K562 (cell line): ENCODE results near the gene BAHD1. TPM values are rescaled to one million over a fixed set of nuclear protein-coding genes. Genes with fewer than 3 reads are reported as not detected.

Experiments
- CTCF ChIP-seq, 3 experiments: IDR thresholded peaks in 2 of 3; conservative IDR thresholded peaks in 1 of 3; 2 replicates each; pipeline ENCODE4 v1.5.1; 2011 to 2012; ENCODE audit warnings: low read length in 3 of 3, mild to moderate bottlenecking in 3 of 3, control low read depth in 2 of 3, improper control_type of control experiment in 1 of 3, inconsistent platforms in 1 of 3, low read depth in 1 of 3, mixed read lengths in 1 of 3, moderate library complexity in 1 of 3; ENCODE audit not compliant: insufficient read depth in 2 of 3
- E2F8 ChIP-seq: fragments of 450-650 bp; IDR thresholded peaks from 2 replicates; pipeline ENCODE4 v1.7.1; 2018; ENCODE audit warnings: mild to moderate bottlenecking, low read depth; ENCODE audit not compliant: partially characterized antibody
- FOS ChIP-seq: IDR thresholded peaks from 3 replicates; pipeline ENCODE4 v1.6.1; 2011; ENCODE audit not compliant: insufficient read length; ENCODE audit errors: extremely low read depth
- GATAD2B ChIP-seq: fragments of 450-650 bp; IDR thresholded peaks from 2 replicates; pipeline ENCODE4 v1.6.1; 2017; ENCODE audit warnings: mild to moderate bottlenecking, borderline replicate concordance
- HEY1 ChIP-seq: fragments of 250-450 bp; sonication (Bioruptor Pico); IDR thresholded peaks from 2 replicates; pipeline ENCODE4 v1.5.0; 2020; ENCODE audit warnings: mild to moderate bottlenecking, moderate library complexity, borderline replicate concordance
- HMGN3 ChIP-seq: IDR thresholded peaks from 2 replicates; pipeline ENCODE4 v1.6.1; 2011; ENCODE audit warnings: borderline replicate concordance, low read depth, mild to moderate bottlenecking, mixed read lengths, low read length; ENCODE audit not compliant: insufficient read length; ENCODE audit errors: extremely low read depth
- NRF1 ChIP-seq, 2 experiments: fragments of 450-650 bp; IDR thresholded peaks in 1 of 2; conservative IDR thresholded peaks in 1 of 2; 2 replicates each; pipeline ENCODE4 v1.6.1; 2014; ENCODE audit warnings: mild to moderate bottlenecking in 2 of 2
- POLR2G ChIP-seq: fragments of 200-400 bp; formaldehyde crosslinking; IDR thresholded peaks from 2 replicates; pipeline ENCODE4 v1.6.1; 2017; ENCODE audit warnings: low read depth, mild to moderate bottlenecking, antibody characterized with exemption, low read length, moderate library complexity
- SMARCA5 ChIP-seq: fragments of 450-650 bp; IDR thresholded peaks from 2 replicates; pipeline ENCODE4 v1.6.1; 2016
- STAT5A ChIP-seq: IDR thresholded peaks from 2 replicates; pipeline ENCODE4 v1.6.1; 2012; ENCODE audit warnings: low read length, inconsistent platforms, borderline replicate concordance
- TAF1 ChIP-seq: IDR thresholded peaks from 2 replicates; pipeline ENCODE4 v1.6.1; 2011; ENCODE audit warnings: mild to moderate bottlenecking, low read length, moderate library complexity; ENCODE audit not compliant: insufficient read depth, control insufficient read depth, severe bottlenecking; ENCODE audit errors: extremely low read depth
- TAL1 ChIP-seq: fragments of 450-650 bp; IDR thresholded peaks from 2 replicates; pipeline ENCODE4 v1.6.1; 2016; ENCODE audit warnings: mild to moderate bottlenecking
- TRIM25 ChIP-seq: fragments of 450-650 bp; IDR thresholded peaks from 2 replicates; pipeline ENCODE4 v1.7.0; 2016; ENCODE audit warnings: borderline replicate concordance
- VEZF1 ChIP-seq: fragments of 200-800 bp; sonication (Bioruptor generic); IDR thresholded peaks from 2 replicates; pipeline ENCODE4 v1.6.1; 2017; ENCODE audit warnings: missing genetic modification characterization, missing compliant biosample characterization
- ZFX ChIP-seq: sonication (generic); formaldehyde crosslinking; IDR thresholded peaks from 2 replicates; pipeline ENCODE4 v1.8.0; 2022; ENCODE audit warnings: mild to moderate bottlenecking, missing genetic modification reagents, moderate library complexity
- ZNF3 ChIP-seq: fragments of 250-450 bp; sonication (Bioruptor Pico); IDR thresholded peaks from 2 replicates; pipeline ENCODE4 v1.5.0; 2021; ENCODE audit warnings: mild to moderate bottlenecking, moderate library complexity
- ZNF354B ChIP-seq: fragments of 250-450 bp; sonication (Bioruptor Pico); IDR thresholded peaks from 2 replicates; pipeline ENCODE4 v1.4.0; 2020
- polyA plus RNA-seq, 8 experiments: library from polyadenylated mRNA; depleted of rRNA in 4 of 8; stranded (reverse) in 5 of 8; unstranded in 3 of 8; fragments of >200 nt; fragmentation: Nextera tagmentation in 2 of 8; fragmentation: Illumina TruSeq in 1 of 8; extraction: Ambion mirVana in 2 of 8; extraction: Trizol in 1 of 8; gene quantifications; 2 replicates each; pipeline versions ENCODE4 v1.2.1 to v1.2.3, GENCODE V29; 2011 to 2014; ENCODE audit warnings: inconsistent platforms in 1 of 8, missing spikeins in 1 of 8
- total RNA-seq, 7 experiments: library from RNA; depleted of rRNA in 6 of 7; stranded (reverse); fragments of >200 nt in 6 of 7; fragmentation: Illumina TruSeq in 2 of 7; extraction: Trizol in 2 of 7; gene quantifications; 2 replicates each; pipeline versions ENCODE4 v1.2.1 to v1.2.3, GENCODE V29; 2011 to 2021; ENCODE audit warnings: low replicate concordance in 1 of 7

BAHD1 gene
- total and polyA plus RNA-seq, 9 of the 15 experiments (the other 6 are each of a cell fraction or from before 2014, with no cell fraction given) = 0.55 to 38.5 (median 11.5) TPM

- peak; percentile 39 for TF ChIP-seq HMGN3
- TF ChIP-seq NRF1 (conservative IDR thresholded peaks at IDR 0.05 in 1 of 2, IDR thresholded peaks at IDR 0.05 in 1 of 2) = peak; percentile 51 to 64; a peak in 3 of 4 replicates
- no peak for TF ChIP-seq SMARCA5
- TF ChIP-seq STAT5A = no peak
- peak; percentile 99 for TF ChIP-seq VEZF1 (CRISPR knock-in tag)
- TF ChIP-seq ZFX (CRISPR knock-in tag) = peak; percentile 19; the same call in 1 of the 2 replicates
- TF ChIP-seq CTCF (IDR thresholded peaks at IDR 0.05 in 2 of 3, conservative IDR thresholded peaks at IDR 0.05 in 1 of 3; ENCODE audit: insufficient read depth in 2 of 3, low read depth in 1 of 3, low read length in 3 of 3) = peak in 2 of 3 experiments; percentile 38 to 71; a peak in 4 of 6 replicates
- no peak for TF ChIP-seq TRIM25
- TF ChIP-seq TAL1 = no peak
- no peak for TF ChIP-seq HEY1 (CRISPR knock-in tag)
- TF ChIP-seq GATAD2B = 0 out of 2 replicates have a peak, but pooled peaks have one; percentile 77
- peak; percentile 85 for TF ChIP-seq FOS
- peak; percentile 79 for TF ChIP-seq POLR2G
- no peak for TF ChIP-seq ZNF3 (CRISPR knock-in tag)
- peak; percentile 20 for TF ChIP-seq TAF1
- TF ChIP-seq E2F8 = peak; percentile 36
- no peak for TF ChIP-seq ZNF354B (CRISPR knock-in tag)
Measured at GRCh38 chr15:40440743-40441564, at the start of gene BAHD1 (continued).
